GM19240 (cell line): ENCODE data around the gene CEP104.
"Not testable (repeated sequence)": the region's sequence is repeated elsewhere in the genome, so short reads cannot be mapped to it uniquely, and the experiment has no call there.

Experiments
- DNase-seq: peaks from one replicate; pipeline ENCODE4 v3.0.0; 2011; ENCODE audit warnings: low spot score; ENCODE audit not compliant: insufficient read length

CEP104 gene

DNA sequence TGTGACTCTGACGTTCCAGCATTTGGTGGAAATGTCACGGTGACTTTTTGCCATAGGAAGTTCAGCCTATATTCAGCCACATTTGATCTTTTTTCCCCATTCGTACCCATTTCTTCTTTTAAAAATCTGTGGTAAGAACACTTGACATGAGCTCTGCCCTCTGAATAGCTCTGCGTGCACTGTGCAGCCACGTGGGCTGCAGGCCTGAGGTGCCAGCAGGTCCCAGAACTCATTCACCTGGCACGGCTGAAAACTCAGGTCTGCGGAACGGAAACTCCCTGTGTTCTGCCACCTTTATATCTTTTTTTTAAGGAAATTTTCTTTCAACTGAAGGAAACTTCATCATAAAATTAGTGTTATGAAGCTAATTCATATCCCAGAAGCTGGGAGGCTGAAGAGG lies 28.6 kb downstream of the CEP104 start:
- no peak for DNase-seq

DNA sequence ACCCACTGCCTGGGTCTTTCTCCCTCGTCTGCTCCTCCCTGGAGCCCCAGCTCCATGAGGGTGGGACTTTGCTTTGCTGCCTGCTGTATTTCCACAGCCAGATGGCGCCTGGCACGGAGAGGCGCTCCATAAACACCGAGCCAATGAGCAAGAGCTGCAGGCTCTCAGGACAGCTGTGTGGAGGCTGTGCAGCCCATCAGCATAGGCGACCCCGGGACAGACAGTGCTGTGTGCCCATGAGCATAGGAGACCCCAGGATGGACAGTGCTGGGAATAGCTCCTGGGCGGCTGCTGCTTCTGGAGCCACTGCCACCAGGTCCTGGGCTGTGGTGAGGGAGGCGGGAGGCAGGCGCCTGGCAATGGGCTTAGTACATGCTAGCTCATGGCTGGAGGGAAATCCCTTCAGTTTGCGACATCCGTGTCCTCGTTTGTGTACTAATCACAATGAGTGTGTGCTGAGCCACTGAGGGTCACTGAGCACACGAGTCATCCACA lies 29.2 kb downstream of the CEP104 start:
- DNase-seq, result no peak

DNA sequence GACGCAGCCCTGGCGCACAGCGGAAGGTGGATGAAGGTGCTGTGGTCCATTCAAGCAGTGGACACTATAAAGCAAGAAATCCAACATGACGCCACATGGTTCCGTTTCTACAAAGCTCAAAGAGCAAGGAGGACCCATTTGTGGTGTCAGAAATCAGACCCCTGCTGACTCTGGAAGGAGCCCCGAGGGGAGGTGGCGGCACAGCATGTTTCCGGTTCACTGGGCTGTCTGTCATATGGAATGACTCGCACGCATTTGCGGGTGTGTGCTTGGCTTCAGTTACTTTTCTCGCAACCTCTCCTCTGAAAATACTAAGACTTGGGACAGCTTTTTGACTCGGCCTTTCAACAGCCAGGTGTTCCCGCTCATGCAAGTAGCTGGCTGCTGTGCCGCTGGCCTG lies 31.7 kb downstream of the CEP104 start:
- DNase-seq, result no peak

DNA sequence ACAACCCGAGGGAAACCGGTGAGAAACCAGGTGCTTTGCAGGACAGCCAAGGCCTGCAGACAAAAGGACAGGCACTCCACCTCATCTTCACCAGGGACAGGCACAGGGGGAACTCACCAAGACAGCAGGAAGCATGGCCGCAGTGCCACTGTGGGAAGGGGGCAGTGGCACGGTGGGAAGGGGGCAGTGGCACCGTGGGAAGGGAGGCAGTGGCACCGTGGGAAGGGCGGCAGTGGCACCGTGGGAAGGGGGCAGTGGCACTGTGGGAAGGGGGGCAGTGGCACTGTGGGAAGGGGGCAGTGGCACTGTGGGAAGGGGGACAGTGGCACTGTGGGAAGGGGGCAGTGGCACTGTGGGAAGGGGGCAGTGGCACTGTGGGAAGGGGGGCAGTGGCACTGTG lies 32.4 kb downstream of the CEP104 start:
- no peak for DNase-seq

- no peak for DNase-seq
Observed at GRCh38 chr1:3822421-3822820, 34.6 kb downstream of the CEP104 start.

DNA sequence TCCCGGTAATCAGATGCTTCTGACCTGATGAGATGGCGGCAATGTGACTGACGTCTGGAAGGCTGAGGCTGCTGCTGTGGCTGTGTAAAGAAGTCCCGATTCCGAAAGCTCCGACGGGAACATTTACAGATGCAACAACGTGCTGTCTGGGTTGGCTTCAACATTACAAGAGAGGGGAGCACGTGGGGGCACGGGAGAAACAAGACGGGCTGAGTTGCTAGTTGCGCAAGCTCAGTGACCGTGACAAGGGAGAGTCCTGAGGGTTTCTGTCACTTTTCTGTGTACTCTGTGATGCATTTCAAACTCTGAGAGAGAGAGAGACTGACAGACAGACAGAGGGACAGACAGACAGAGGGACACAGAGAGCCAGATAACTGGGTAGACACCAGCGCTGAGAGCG lies 35.1 kb downstream of the CEP104 start:
- no peak for DNase-seq

DNA sequence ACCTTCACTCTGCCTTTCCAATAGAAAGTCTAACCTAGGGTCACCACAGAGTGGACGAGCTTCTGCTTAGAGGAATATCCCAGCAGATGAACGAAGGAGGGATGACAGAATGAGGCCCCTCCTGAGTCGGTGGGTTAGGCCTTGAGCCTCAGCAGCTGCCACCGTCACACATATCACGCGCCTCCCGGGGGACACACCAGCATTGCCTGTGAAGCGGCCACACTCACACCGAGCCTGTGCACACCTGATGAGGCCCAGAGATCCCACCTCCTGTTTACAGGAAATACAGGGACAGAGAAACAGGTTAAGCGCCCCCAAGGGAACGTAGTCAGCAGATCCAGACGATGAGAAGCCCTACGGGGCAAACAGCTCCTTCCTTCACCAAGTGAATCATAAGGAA lies 35.6 kb downstream of the CEP104 start:
- no peak for DNase-seq

GRCh38 chr1:3821004-3821403 lies 36.0 kb downstream of the CEP104 start:
- DNase-seq, result no peak

DNA sequence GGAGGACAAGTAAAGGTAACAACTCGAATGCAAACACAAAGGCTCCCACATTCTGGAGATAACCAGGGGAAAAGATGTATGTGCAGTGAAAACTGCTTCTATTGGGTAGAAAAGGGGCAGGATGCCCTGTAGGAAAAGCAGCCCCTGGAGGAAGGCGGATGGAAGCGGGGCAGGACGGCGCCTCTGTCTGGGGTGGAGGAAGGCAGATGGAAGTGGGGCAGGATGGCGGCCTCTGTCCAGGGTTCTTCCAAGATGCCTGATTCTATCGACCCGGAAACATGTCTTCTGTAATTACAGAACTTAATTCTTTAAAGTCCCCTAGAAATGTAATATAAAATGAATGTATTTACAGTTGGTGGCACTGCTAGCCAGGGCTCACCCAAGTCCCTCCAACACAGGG lies 36.7 kb downstream of the CEP104 start:
- DNase-seq, result no peak

GRCh38 chr1:3819771-3820200 lies 37.2 kb downstream of the CEP104 start:
- DNase-seq, result no peak

DNA sequence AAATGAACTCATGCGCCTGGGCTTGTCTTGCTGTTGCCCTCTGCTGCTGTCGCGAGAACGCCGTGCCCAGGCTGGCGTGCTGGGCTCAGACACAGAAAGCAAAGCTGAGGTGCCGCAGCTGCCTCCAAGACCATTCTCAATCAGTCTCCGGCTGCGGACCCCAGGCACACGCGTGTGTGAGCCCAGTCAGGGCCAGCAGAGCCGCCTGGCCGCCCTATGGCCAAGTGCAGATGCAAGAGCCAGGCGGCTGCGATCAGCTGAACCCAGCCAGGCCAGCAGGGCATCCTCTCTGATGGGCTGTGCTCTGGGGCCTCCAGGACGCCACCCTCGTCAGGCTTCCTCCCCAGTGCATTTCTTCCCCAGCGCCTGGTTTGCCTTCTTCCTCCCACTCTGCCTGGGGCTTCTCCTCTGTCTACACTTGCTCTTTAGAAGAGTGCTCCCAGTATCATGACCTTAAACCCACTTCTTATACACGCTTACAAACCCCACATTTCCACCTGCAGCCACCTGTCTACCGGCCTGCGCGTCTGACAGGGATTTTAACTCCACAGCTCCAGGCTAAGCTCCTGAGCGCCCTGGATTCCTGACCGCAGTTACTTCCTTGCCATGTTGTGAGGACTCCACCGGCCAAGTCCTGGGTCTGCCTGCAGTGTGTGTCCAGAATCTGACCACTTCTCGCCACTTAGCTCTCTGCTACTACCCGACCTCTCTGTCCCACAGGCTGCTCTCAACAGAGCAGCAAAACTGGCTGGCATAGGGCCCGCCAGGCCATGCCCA lies 39.0 kb downstream of the CEP104 start:
- DNase-seq, result no peak

GRCh38 chr1:3817138-3817740 lies 39.8 kb downstream of the CEP104 start:
- DNase-seq, result no peak

DNA sequence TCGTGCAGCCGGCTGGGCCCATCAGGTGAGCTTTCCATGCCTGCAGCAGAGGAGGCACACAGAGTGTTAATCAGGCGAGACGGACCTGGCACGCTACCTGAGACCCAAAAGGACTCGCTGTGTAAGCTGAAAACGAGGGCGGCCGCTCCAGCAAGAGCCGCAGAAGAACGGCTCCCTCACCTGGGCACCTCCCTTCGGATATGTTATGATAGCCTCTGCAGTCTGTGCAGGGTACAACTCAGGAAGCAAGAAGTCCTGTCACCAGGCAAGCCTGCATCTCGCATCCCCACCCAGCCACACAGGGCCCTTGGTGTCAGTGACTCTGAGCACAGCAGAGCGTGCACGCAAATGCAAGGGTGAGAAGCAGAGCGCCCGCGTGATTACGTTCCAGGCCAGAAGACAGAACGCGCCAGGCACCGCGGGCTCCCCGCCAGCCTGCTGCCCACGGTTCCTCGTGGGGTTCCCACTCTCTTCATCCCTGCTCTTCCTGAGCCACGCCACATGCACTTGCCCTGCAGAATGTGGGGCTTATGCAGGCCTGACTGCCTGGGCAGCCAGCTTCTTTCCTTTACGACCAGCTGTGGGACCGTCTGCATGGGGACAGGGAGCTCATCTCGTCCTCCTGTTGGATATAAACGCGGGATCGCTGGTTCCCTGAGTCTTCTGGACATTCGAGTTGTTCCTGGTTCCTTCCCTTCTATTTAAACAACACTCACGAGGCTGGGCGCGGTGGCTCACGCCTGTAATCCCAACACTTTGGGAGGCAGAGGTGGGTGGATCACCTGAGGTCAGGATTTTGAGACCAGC lies 40.5 kb downstream of the CEP104 start:
- no peak for DNase-seq

- no peak for DNase-seq
Observed at GRCh38 chr1:3814771-3815561, 42.0 kb downstream of the CEP104 start.

GRCh38 chr1:3814065-3814464 lies 42.9 kb downstream of the CEP104 start:
- DNase-seq, result no peak

- DNase-seq, result no peak
Observed at GRCh38 chr1:3811595-3811911, 45.5 kb downstream of the CEP104 start.

GRCh38 chr1:3810149-3810761 lies 46.8 kb downstream of the CEP104 start:
- not testable (repeated sequence) for DNase-seq

DNA sequence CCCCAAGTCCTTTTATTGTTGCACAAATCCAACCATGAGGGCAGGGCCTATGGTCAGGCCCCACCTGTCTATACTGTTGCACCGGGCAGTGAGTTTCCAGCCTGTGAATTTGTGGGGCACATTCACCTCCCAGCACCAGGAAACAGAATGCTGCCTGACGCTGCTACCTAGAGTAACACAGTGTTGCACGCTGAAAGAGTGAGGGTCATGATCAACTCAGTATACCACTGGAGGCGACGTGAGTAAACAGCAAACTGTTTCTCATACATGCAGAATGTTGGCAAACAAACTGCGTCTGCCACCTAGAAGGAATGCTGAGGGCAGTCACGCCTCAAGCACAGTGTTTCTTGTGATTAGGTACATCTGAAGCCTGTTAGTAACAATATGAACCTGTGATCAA lies 47.3 kb downstream of the CEP104 start:
- no peak for DNase-seq

GRCh38 chr1:3807769-3808168 lies 49.2 kb downstream of the CEP104 start:
- DNase-seq, result no peak

DNA sequence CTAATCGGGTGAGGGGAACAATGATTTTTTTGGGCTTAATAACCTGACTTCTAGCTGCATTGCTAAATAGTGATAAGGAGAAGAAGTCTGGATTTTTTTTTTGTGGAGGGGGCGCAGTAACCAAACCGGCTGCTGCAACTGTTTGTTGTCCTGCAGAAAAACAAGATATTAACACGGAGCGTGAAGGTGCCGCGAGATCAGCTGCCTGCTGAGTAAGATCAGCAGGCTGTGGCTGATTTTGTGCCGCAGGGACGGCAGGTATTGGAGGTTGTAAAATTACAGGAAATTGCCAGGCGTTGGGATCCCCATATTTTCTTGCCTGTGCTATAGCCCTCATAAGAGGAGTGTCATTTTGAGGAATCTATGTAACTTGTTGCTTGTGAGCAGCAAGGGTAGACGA lies 52.0 kb downstream of the CEP104 start:
- no peak for DNase-seq

DNA sequence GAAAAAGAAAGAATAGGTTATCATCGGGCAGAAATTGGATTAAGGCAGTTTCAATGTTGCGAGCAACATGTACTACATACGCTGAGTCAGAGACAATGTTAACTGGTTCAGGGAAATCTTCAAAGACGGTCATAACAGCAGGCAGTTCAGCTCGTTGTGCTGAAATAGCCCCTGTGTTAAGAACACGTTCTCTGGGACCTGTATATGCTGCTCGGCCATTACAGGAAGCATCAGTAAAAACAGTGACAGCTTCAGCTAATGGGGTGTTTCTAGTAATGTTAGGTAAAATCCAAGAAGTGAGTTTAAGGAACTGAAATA lies 52.4 kb downstream of the CEP104 start:
- DNase-seq, result not testable (repeated sequence)
